Measurements from ENCODE around the gene OIT3.
A peak's percentile ranks its signal among the peaks of the same experiment; 100 is the strongest.

OIT3 gene

GRCh38 chr10:72855129-72855528 is 38.4 kb upstream of the OIT3 start:
- no peak for DNase-seq (ENCODE audit: low read depth)
- no peak for TF ChIP-seq CTCF (conservative IDR thresholded peaks at IDR 0.05; ENCODE audit: control insufficient read depth, insufficient read depth, low read depth, low read length)
- H3K4me3 ChIP-seq (ENCODE audit: control insufficient read depth, low read depth, low read length) = no peak overlapping the region

- no peak for DNase-seq (ENCODE audit: low read depth)
- no peak for TF ChIP-seq CTCF (conservative IDR thresholded peaks at IDR 0.05; ENCODE audit: control insufficient read depth, insufficient read depth, low read depth, low read length)
- H3K4me3 ChIP-seq (ENCODE audit: control insufficient read depth, low read depth, low read length) = no peak overlapping the region
Measured at GRCh38 chr10:72855790-72856189, 37.7 kb upstream of the OIT3 start.

GRCh38 chr10:72858067-72858466 is 35.5 kb upstream of the OIT3 start:
- DNase-seq (ENCODE audit: low read depth) = no peak
- TF ChIP-seq CTCF (conservative IDR thresholded peaks at IDR 0.05; ENCODE audit: control insufficient read depth, insufficient read depth, low read depth, low read length) = no peak
- H3K4me3 ChIP-seq (ENCODE audit: control insufficient read depth, low read depth, low read length) = no peak overlapping the region

GRCh38 chr10:72862957-72863356 is 30.6 kb upstream of the OIT3 start:
- no peak overlapping the region for H3K4me3 ChIP-seq (ENCODE audit: control insufficient read depth, low read depth, low read length)
- TF ChIP-seq CTCF (conservative IDR thresholded peaks at IDR 0.05; ENCODE audit: control insufficient read depth, insufficient read depth, low read depth, low read length) = no peak
- no peak for DNase-seq (ENCODE audit: low read depth)

GRCh38 chr10:72875250-72876055 is 18.1 kb upstream of the OIT3 start:
- peak; percentile 43 for DNase-seq (ENCODE audit: low read depth)
- TF ChIP-seq CTCF (conservative IDR thresholded peaks at IDR 0.05; ENCODE audit: control insufficient read depth, insufficient read depth, low read depth, low read length) = peak; percentile 54
- no peak overlapping the region for H3K4me3 ChIP-seq (ENCODE audit: control insufficient read depth, low read depth, low read length)

GRCh38 chr10:72879245-72879644 is 14.3 kb upstream of the OIT3 start:
- no peak overlapping the region for H3K4me3 ChIP-seq (ENCODE audit: control insufficient read depth, low read depth, low read length)
- no peak for TF ChIP-seq CTCF (conservative IDR thresholded peaks at IDR 0.05; ENCODE audit: control insufficient read depth, insufficient read depth, low read depth, low read length)
- DNase-seq (ENCODE audit: low read depth) = no peak

Data from fibroblast of mammary gland (primary cell).